ENCODE data around the gene TEN1. TPM values are rescaled to one million over a fixed set of nuclear protein-coding genes. Genes with fewer than 3 reads are reported as not detected.
"Not testable (repeated sequence)": the region's sequence is repeated elsewhere in the genome, so short reads cannot be mapped to it uniquely, and the experiment has no call there.

TEN1 gene
- total RNA-seq, 4 donors from 2014 or later = 24.6 to 40.6 (median 26.2) TPM

- peaks cover 0 to 15% (median 0%) of the 10 kb centered on the region in 3 donors for H3K4me1 ChIP-seq
- H3K9me3 ChIP-seq = no peaks in the 10 kb centered on the region
- intact Hi-C loops (cut with DNase I) = no loop called here
- H3K27ac ChIP-seq = no peak overlapping the region
- no peak for TF ChIP-seq CTCF (IDR thresholded peaks at IDR 0.05)
- no peak for TF ChIP-seq POLR2A (IDR thresholded peaks at IDR 0.05)
- H3K27me3 ChIP-seq = no peaks in the 10 kb centered on the region
- H3K36me3 ChIP-seq = peaks cover 15 to 42% (median 25%) of the 10 kb centered on the region in 3 donors
- no peak overlapping the region for H3K4me3 ChIP-seq
- whole genome bisulfite sequencing, 2 donors = 40 to 45% methylated on average over 10 to 13 of the region's 22 CpGs
- no peak for DNase-seq
Observed at GRCh38 chr17:76036497-76037261, 57.6 kb downstream of the TEN1 start.

GRCh38 chr17:76038050-76038449 is 59.0 kb downstream of the TEN1 start:
- Histone ChIP-seq H3K36me3 (peaks cover 26 to 55% (median 39%) of the 10 kb centered on the region in 3 donors), H3K4me1 (peaks cover 0 to 16% (median 0%) of the 10 kb centered on the region in 3 donors), H3K4me3 (no peak overlapping the region), H3K27ac (peak overlapping the region in 1 of 4 donors; percentile 23), H3K9me3 (no peaks in the 10 kb centered on the region), H3K27me3 (no peaks in the 10 kb centered on the region)
- intact Hi-C loops (cut with DNase I) = no loop called here
- WGBS, 2 donors = 66% methylated on average over 2 to 3 of the region's 3 CpGs
- DNase-seq = no peak
- TF ChIP-seq POLR2A (IDR thresholded peaks at IDR 0.05) = no peak
- no peak for TF ChIP-seq CTCF (IDR thresholded peaks at IDR 0.05)

DNA sequence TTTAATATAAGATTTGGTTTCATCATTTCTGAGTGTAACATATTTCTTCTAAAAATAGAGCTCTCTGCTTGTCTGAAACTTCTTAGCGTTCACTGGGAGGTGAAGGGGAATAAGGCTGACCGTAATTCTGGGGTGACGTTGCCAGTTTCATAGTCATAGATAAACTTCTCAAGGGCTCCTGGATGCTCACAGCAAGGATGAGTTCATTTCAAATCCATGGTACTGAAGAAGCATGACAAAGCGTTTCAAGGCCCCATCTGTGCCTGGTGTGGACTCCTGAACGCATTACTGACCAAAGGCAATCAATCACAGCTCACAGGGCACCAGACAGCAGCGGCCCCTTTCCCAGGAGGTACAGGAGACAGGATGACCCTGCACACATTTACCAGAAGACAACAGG is 60.1 kb downstream of the TEN1 start:
- peaks cover 3 to 27% (median 6%) of the 10 kb centered on the region in 3 donors for H3K4me1 ChIP-seq
- H3K36me3 ChIP-seq = peaks cover 37 to 66% (median 49%) of the 10 kb centered on the region in 3 donors
- H3K27ac ChIP-seq = no peak overlapping the region

GRCh38 chr17:76040376-76040775 is 61.3 kb downstream of the TEN1 start:
- intact Hi-C loops (cut with DNase I) = no loop called here
- Histone ChIP-seq H3K4me3 (no peak overlapping the region), H3K4me1 (peaks cover 11 to 39% (median 16%) of the 10 kb centered on the region in 3 donors), H3K27me3 (no peaks in the 10 kb centered on the region), H3K27ac (no peak overlapping the region), H3K36me3 (peaks cover 40 to 78% (median 61%) of the 10 kb centered on the region in 3 donors), H3K9me3 (no peaks in the 10 kb centered on the region)
- no peak for DNase-seq
- WGBS, 2 donors = 67 to 83% methylated on average over 4 to 5 of the region's 6 CpGs
- TF ChIP-seq CTCF (IDR thresholded peaks at IDR 0.05) (no peak), POLR2A (IDR thresholded peaks at IDR 0.05) (no peak)

More for the DNA sequence above, 60.1 kb downstream of the TEN1 start:
- intact Hi-C loops (cut with DNase I) = no loop called here
- no peak for TF ChIP-seq POLR2A (IDR thresholded peaks at IDR 0.05)
- TF ChIP-seq CTCF (IDR thresholded peaks at IDR 0.05) = no peak
- DNase-seq = no peak
- WGBS, 2 donors = 88 to 91% methylated on average over 4 to 5 of the region's 6 CpGs
- Histone ChIP-seq H3K9me3 (no peaks in the 10 kb centered on the region), H3K4me3 (no peak overlapping the region), H3K27me3 (no peaks in the 10 kb centered on the region)

DNA sequence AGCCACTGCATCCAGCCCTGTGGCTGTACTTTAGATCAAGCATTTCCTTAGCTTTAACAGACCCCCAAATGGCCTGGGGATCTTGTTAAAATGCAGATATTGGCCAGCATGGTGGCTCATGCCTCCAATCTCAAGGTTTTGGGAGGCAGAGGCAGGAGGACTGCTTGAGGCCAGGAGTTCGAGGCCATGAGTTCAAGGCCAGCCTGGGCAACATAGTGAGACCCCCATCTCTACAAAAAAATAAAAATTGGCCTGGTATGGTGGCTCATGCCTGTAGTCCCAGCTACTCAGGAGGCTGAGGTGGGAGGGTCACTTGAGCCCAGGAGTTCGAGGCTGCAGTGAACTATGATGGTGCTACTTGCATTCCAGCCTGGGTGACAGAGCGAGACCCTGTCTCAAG is 63.8 kb downstream of the TEN1 start:
- H3K4me3 ChIP-seq; DNase-seq; intact Hi-C loops (cut with DNase I); H3K9me3 ChIP-seq; H3K27me3 ChIP-seq: not testable (repeated sequence)
- Histone ChIP-seq H3K36me3 (peaks cover 60 to 100% (median 85%) of the 10 kb centered on the region in 3 donors), H3K4me1 (peaks cover 11 to 43% (median 16%) of the 10 kb centered on the region in 3 donors), H3K27ac (peak overlapping the region in 3 of 4 donors; percentile 72 to 88 (median 83))
- WGBS, 2 donors = 94 to 100% methylated on average over 2 of the region's 3 CpGs

DNA sequence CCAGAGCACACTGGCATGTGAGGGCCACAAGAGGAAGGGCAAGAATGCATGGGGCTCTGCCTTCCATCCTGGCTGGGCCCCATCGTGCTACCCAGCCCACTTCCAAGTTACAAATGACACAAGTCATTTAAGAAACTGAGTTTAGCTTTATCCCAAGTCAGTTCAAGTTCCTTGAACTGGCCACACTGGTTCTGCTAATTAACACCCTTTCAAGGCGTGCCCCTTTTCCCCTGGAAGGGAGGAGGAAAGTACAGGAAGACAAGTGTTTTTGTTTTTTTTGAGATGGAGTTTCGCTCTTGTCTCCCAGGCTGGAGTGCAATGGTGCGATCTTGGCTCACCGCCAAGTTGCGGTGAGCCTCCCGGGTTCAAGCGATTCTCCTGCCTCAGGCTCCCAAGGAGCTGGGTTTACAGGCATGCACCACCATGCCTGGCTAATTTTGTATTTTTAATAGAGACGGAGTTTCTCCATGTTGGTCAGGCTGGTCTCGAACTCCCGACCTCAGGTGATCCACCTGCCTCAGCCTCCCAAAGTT is 65.5 kb downstream of the TEN1 start:
- 38 to 72% methylated on average over 2 to 5 of the region's 11 CpGs for WGBS, 2 donors
- Histone ChIP-seq H3K27ac (peak overlapping the region; percentile 67 to 88 (median 78)), H3K36me3 (peaks cover 63 to 100% (median 93%) of the 10 kb centered on the region in 3 donors), H3K4me1 (peaks cover 11 to 55% (median 16%) of the 10 kb centered on the region in 3 donors)
- intact Hi-C loops (cut with DNase I); DNase-seq; H3K27me3 ChIP-seq; H3K4me3 ChIP-seq; H3K9me3 ChIP-seq: not testable (repeated sequence)

Data from esophagus squamous epithelium (tissue), 5 donors.